CD14-positive monocyte (primary cell): ENCODE measurements around the gene COL17A1. TPM values are rescaled to one million over a fixed set of nuclear protein-coding genes. Genes with fewer than 3 reads are reported as not detected.

Experiments
- DNase-seq, 3 donors: peaks; one replicate each; pipeline ENCODE4 v3.0.0-alpha.2; 2011 to 2022
- H2AFZ ChIP-seq: 2 replicates; pipeline ENCODE4 v1.6.0; 2012; ENCODE audit warnings: mild to moderate bottlenecking, low read depth, low read length, inconsistent platforms; ENCODE audit not compliant: insufficient read depth, poor library complexity, severe bottlenecking
- H3K27ac ChIP-seq, 2 donors: 1 replicate in 1 of 2; 2 replicates in 1 of 2; pipeline ENCODE4 v1.5.1; 2012 to 2013; ENCODE audit warnings: low read length in 2 of 2, control low read depth in 1 of 2, inconsistent platforms in 1 of 2, low read depth in 1 of 2, mild to moderate bottlenecking in 1 of 2
- H3K27me3 ChIP-seq, 2 donors: one replicate each; pipeline versions ENCODE4 v1.6.0 to v1.6.1; 2011 to 2013; ENCODE audit warnings: low read length in 2 of 2; ENCODE audit not compliant: control insufficient read depth in 2 of 2, insufficient read depth in 2 of 2
- H3K36me3 ChIP-seq, 2 donors: replicated peaks in 1 of 2; 1 replicate in 1 of 2; 2 replicates in 1 of 2; pipeline versions ENCODE4 v1.5.1 to v1.6.1; 2012 to 2013; ENCODE audit warnings: low read length in 2 of 2, control low read depth in 1 of 2, inconsistent platforms in 1 of 2, mild to moderate bottlenecking in 1 of 2; ENCODE audit not compliant: insufficient read depth in 2 of 2, control insufficient read depth in 1 of 2
- H3K4me1 ChIP-seq, 2 donors: 1 replicate in 1 of 2; 2 replicates in 1 of 2; pipeline versions ENCODE4 v1.5.1 to v1.6.1; 2012 to 2013; ENCODE audit warnings: low read length in 2 of 2, control low read depth in 1 of 2, inconsistent platforms in 1 of 2, mild to moderate bottlenecking in 1 of 2, moderate library complexity in 1 of 2; ENCODE audit not compliant: insufficient read depth in 2 of 2, control insufficient read depth in 1 of 2
- H3K4me2 ChIP-seq: replicated peaks from 2 replicates; pipeline ENCODE3; 2012; ENCODE audit warnings: low read length, moderate library complexity, mild to moderate bottlenecking; ENCODE audit not compliant: poor library complexity, severe bottlenecking; ENCODE audit errors: extremely low read depth
- H3K4me3 ChIP-seq, 3 experiments: fragments of 200-600 bp in 1 of 3; sonication (generic) in 1 of 3; replicated peaks in 1 of 3; 1 replicate in 2 of 3; 2 replicates in 1 of 3; pipeline ENCODE4 v1.5.1; 2011 to 2013; ENCODE audit warnings: low read length in 3 of 3, mild to moderate bottlenecking in 3 of 3, control low read depth in 2 of 3, low read depth in 2 of 3, inconsistent platforms in 1 of 3, moderate library complexity in 1 of 3
- H3K79me2 ChIP-seq: 2 replicates; pipeline ENCODE4 v1.6.0; 2012; ENCODE audit warnings: mild to moderate bottlenecking, control low read depth, inconsistent platforms, low read length, moderate library complexity; ENCODE audit not compliant: insufficient read depth
- H3K9ac ChIP-seq: 2 replicates; pipeline ENCODE4 v1.6.0; 2017; ENCODE audit warnings: low read length, mild to moderate bottlenecking; ENCODE audit not compliant: insufficient read depth, poor library complexity, severe bottlenecking
- H3K9me3 ChIP-seq, 2 donors: replicated peaks in 1 of 2; 1 replicate in 1 of 2; 2 replicates in 1 of 2; pipeline versions ENCODE4 v1.5.1 to v1.6.1; 2012 to 2013; ENCODE audit warnings: low read length in 2 of 2, control low read depth in 1 of 2; ENCODE audit not compliant: control insufficient read depth in 1 of 2, insufficient read depth in 1 of 2
- H4K20me1 ChIP-seq: 2 replicates; pipeline ENCODE4 v1.6.0; 2012; ENCODE audit warnings: mild to moderate bottlenecking, low read length, control low read depth, moderate library complexity; ENCODE audit not compliant: insufficient read depth
- H3K27ac Mint-ChIP-seq, 7 donors: one replicate each; pipeline ENCODE4 v1.8.0; 2020; ENCODE audit warnings: mild to moderate bottlenecking in 7 of 7, mixed read lengths in 7 of 7, moderate library complexity in 6 of 7, inconsistent platforms in 2 of 7
- H3K27me3 Mint-ChIP-seq, 3 donors: one replicate each; pipeline ENCODE4 v1.8.0; 2021 to 2022; ENCODE audit warnings: low read depth in 3 of 3, mild to moderate bottlenecking in 3 of 3, mixed read lengths in 3 of 3, moderate library complexity in 3 of 3, inconsistent platforms in 1 of 3
- H3K36me3 Mint-ChIP-seq, 2 donors: one replicate each; pipeline ENCODE4 v1.8.0; 2020; ENCODE audit warnings: mixed read lengths in 2 of 2, inconsistent platforms in 1 of 2, mild to moderate bottlenecking in 1 of 2
- H3K4me1 Mint-ChIP-seq: one replicate; pipeline ENCODE4 v1.8.0; 2020; ENCODE audit warnings: mild to moderate bottlenecking, mixed read lengths
- H3K4me3 Mint-ChIP-seq, 2 donors: one replicate each; pipeline ENCODE4 v1.8.0; 2020; ENCODE audit warnings: mild to moderate bottlenecking in 2 of 2, mixed read lengths in 2 of 2, moderate library complexity in 1 of 2
- H3K9me3 Mint-ChIP-seq, 7 donors: one replicate each; pipeline ENCODE4 v1.8.0; 2020 to 2022; ENCODE audit warnings: mixed read lengths in 7 of 7, mild to moderate bottlenecking in 6 of 7, moderate library complexity in 6 of 7, inconsistent platforms in 2 of 7
- CTCF ChIP-seq: fragments of 200-600 bp; IDR thresholded peaks from one replicate; pipeline ENCODE4 v1.8.0; 2022; ENCODE audit warnings: antibody characterized with exemption, mild to moderate bottlenecking
- WGBS: methylation state at CpG from one replicate; pipeline ENCODE4 v1.1.5; 2013; ENCODE audit warnings: missing lambda C conversion rate; ENCODE audit not compliant: insufficient coverage; 5-methylcytosine and 5-hydroxymethylcytosine counted together
- intact Hi-C, 2 donors: fragments of 100-400 bp; cut with micrococcal nuclease; formaldehyde crosslinking; loops; one replicate each; pipeline versions ENCODE4 v1.15.0 to v1.15.1; 2023
- polyA plus RNA-seq, 3 donors: library from polyadenylated mRNA; depleted of rRNA in 1 of 3; unstranded in 2 of 3; stranded (reverse) in 1 of 3; fragments of 300-500 nt in 2 of 3; fragments of >200 nt in 1 of 3; fragmentation: Illumina TruSeq in 2 of 3; gene quantifications; 1 replicate in 2 of 3; 2 replicates in 1 of 3; pipeline ENCODE4 v1.2.3, GENCODE V29; 2012 to 2021

COL17A1 gene
- polyA plus RNA-seq, 3 donors: not detected

DNA sequence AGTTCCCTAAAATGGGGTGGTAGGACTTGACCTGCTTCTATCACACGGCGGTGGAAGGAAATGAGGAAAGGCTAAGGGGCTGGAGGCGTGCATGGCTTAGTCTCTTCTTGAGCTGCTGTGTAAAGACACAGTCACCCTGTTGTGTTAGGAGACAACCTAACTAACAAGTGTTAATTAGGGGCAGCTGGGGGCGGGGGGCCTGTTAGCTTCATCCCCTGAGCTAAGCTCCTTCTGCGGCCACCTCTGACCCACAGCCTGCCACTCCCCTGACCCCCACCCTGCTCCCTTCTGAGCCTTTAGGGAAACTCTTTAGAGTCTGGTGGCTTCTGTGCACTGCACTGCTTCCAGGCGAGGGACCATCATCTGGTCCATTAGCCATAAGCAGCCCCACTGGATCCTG, 28.0 kb downstream of the COL17A1 start:
- peak overlapping the region; percentile 35 for H2AFZ ChIP-seq
- H3K9ac ChIP-seq: no peak overlapping the region
- WGBS: 44% methylated on average over 5 of the region's 6 CpGs
- H3K4me1 Mint-ChIP-seq: no peaks in the 10 kb centered on the region
- peak overlapping the region in 1 of 7 donors; percentile 5 for H3K27ac Mint-ChIP-seq
- no peak for DNase-seq
- no peaks in the 10 kb centered on the region for H3K9me3 ChIP-seq
- no peaks in the 10 kb centered on the region for H3K36me3 Mint-ChIP-seq
- H3K36me3 ChIP-seq: no peaks in the 10 kb centered on the region
- H3K9me3 Mint-ChIP-seq: peaks cover 0 to 3% (median 0%) of the 10 kb centered on the region in 7 donors
- intact Hi-C loops: loop anchor here in 1 of 2 donors (10.0 kb wide), 1 partner anchor 147 kb away; no protein-coding TSS in a partner anchor
- TF ChIP-seq CTCF: no peak
- no peak overlapping the region for H3K4me3 Mint-ChIP-seq
- no peak overlapping the region for H3K4me2 ChIP-seq
- H3K79me2 ChIP-seq: no peaks in the 10 kb centered on the region
- no peaks in the 10 kb centered on the region for H3K27me3 ChIP-seq
- peaks cover 0 to 4% (median 2%) of the 10 kb centered on the region in 3 donors for H3K27me3 Mint-ChIP-seq
- H3K27ac ChIP-seq: no peak overlapping the region
- H3K4me3 ChIP-seq: no peak overlapping the region
- H4K20me1 ChIP-seq: no peaks in the 10 kb centered on the region
- H3K4me1 ChIP-seq: no peaks in the 10 kb centered on the region

DNA sequence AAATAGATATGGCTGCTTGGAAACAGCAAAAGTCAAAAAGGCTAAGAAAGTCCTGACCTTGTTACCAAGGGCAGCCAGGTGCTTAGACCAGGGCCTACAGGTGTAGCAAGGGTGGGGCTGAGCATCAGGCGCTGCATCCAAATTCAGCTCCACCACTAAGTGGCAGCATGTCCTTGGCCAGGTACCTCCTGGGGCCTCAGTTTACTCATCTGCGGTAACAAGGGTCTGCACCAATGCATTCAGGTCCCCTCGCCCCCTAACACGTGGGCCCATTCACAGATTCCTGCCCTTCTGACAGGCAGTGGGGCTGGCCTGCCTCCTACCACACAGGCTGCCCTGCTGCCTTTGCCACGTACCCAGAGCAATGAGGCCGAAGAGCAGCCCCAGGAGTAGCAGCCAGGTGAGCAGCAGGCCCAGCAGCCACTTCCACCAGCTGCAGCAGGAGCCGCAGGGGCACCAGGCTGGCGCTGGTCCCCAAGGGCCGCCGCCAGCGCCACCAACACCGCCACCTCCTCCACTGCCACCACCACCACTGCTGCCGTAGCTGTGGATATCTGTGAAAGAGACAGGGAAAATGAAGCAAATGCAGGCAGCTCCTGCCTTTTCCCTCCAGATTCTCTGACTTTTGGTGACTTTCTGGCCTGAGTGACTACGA, 28.9 kb downstream of the COL17A1 start:
- Histone ChIP-seq H3K79me2 (no peaks in the 10 kb centered on the region), H3K36me3 (no peaks in the 10 kb centered on the region), H3K9me3 (no peaks in the 10 kb centered on the region), H3K27ac (no peak overlapping the region), H3K27me3 (no peaks in the 10 kb centered on the region), H3K9ac (no peak overlapping the region), H3K4me3 (no peak overlapping the region), H2AFZ (no peak overlapping the region), H3K4me1 (no peaks in the 10 kb centered on the region), H4K20me1 (no peaks in the 10 kb centered on the region), H3K4me2 (no peak overlapping the region)
- intact Hi-C loops: loop anchor here in 1 of 2 donors (10.0 kb wide), 1 partner anchor 148 kb away; no protein-coding TSS in a partner anchor
- Mint-ChIP-seq H3K36me3 (no peaks in the 10 kb centered on the region), H3K27me3 (peaks cover 0 to 2% (median 0%) of the 10 kb centered on the region in 3 donors), H3K4me1 (no peaks in the 10 kb centered on the region), H3K27ac (no peak overlapping the region), H3K4me3 (no peak overlapping the region), H3K9me3 (peaks cover 0 to 3% (median 0%) of the 10 kb centered on the region in 7 donors)
- TF ChIP-seq CTCF: no peak
- WGBS: 96% methylated on average over 9 of the region's 14 CpGs
- DNase-seq: no peak
